Stimulated activated CD4-positive, alpha-beta T cell treated with anti-CD3 and anti-CD28 coated beads, Interleukin-4, amount 100 ng/mL, for 24 hours (primary cell): ENCODE measurements around the gene DERL2.

ENCODE experiments used
- DNase-seq: peaks from one replicate; pipeline ENCODE4 v3.0.0-alpha.2; 2020

Gene DERL2

GRCh38 chr17:5485270-5486205 lies at the start of gene DERL2:
Gene DERL2, minus strand, starts transcription at chr17:5486178. Its CDS starts 17 bp downstream, at chr17:5486161.
- DNase-seq, result no peak

GRCh38 chr17:5535436-5535835 lies 49.5 kb upstream of the DERL2 start:
- no peak for DNase-seq

- no peak for DNase-seq
Measured at GRCh38 chr17:5533486-5534315, 47.7 kb upstream of the DERL2 start.

GRCh38 chr17:5532581-5532980 lies 46.6 kb upstream of the DERL2 start:
- no peak for DNase-seq

GRCh38 chr17:5531085-5531418 lies 45.1 kb upstream of the DERL2 start:
- DNase-seq, result no peak

GRCh38 chr17:5530265-5531084 lies 44.5 kb upstream of the DERL2 start:
- no peak for DNase-seq

- DNase-seq, result no peak
Measured at GRCh38 chr17:5527601-5528250, 41.7 kb upstream of the DERL2 start.

GRCh38 chr17:5526821-5527598 lies 41.0 kb upstream of the DERL2 start:
- peak; percentile 69 for DNase-seq

- DNase-seq, result no peak
Measured at GRCh38 chr17:5523249-5523648, 37.3 kb upstream of the DERL2 start.

- DNase-seq, result no peak
Measured at GRCh38 chr17:5522476-5522875, 36.5 kb upstream of the DERL2 start.

- DNase-seq, result no peak
Measured at GRCh38 chr17:5516060-5516792, 30.2 kb upstream of the DERL2 start.

- no peak for DNase-seq
Measured at GRCh38 chr17:5514976-5515375, 29.0 kb upstream of the DERL2 start.

GRCh38 chr17:5513628-5514027 lies 27.6 kb upstream of the DERL2 start:
- DNase-seq, result no peak

GRCh38 chr17:5511401-5512225 lies 25.6 kb upstream of the DERL2 start:
- DNase-seq, result no peak

GRCh38 chr17:5510771-5511170 lies 24.8 kb upstream of the DERL2 start:
- no peak for DNase-seq

- no peak for DNase-seq
Measured at GRCh38 chr17:5509482-5509881, 23.5 kb upstream of the DERL2 start.

GRCh38 chr17:5508810-5509209 lies 22.8 kb upstream of the DERL2 start:
- DNase-seq, result no peak

- DNase-seq, result no peak
Measured at GRCh38 chr17:5506307-5506706, 20.3 kb upstream of the DERL2 start.

GRCh38 chr17:5502552-5502951 lies 16.6 kb upstream of the DERL2 start:
- no peak for DNase-seq

GRCh38 chr17:5501685-5502084 lies 15.7 kb upstream of the DERL2 start:
- no peak for DNase-seq
